Stimulated activated CD4-positive, alpha-beta T cell treated with anti-CD3 and anti-CD28 coated beads, Interleukin-2, amount 100 ng/mL, for 48 hours (primary cell): ENCODE results near the gene POU2F1.

ENCODE experiments used
- DNase-seq, 2 donors: peaks; one replicate each; pipeline ENCODE4 v3.0.0-alpha.2; 2020

POU2F1 gene

GRCh38 chr1:167273027-167273800, 52.5 kb downstream of the POU2F1 start:
- DNase-seq: no peak

- DNase-seq: no peak
These were observed 53.4 kb downstream of the POU2F1 start for GRCh38 chr1:167274061-167274460.

- no peak for DNase-seq
These were observed 56.3 kb downstream of the POU2F1 start for GRCh38 chr1:167276969-167277368.

- no peak for DNase-seq
These were observed 57.8 kb downstream of the POU2F1 start for GRCh38 chr1:167278497-167278896.

GRCh38 chr1:167280912-167281311, 60.2 kb downstream of the POU2F1 start:
- DNase-seq: no peak

GRCh38 chr1:167288390-167289074, 67.8 kb downstream of the POU2F1 start:
- DNase-seq: no peak

GRCh38 chr1:167289075-167289442, 68.4 kb downstream of the POU2F1 start:
- no peak for DNase-seq

- no peak for DNase-seq
These were observed 69.3 kb downstream of the POU2F1 start for GRCh38 chr1:167289966-167290365.

GRCh38 chr1:167291539-167292185, 71.0 kb downstream of the POU2F1 start:
- no peak for DNase-seq

GRCh38 chr1:167292216-167292615, 71.5 kb downstream of the POU2F1 start:
- no peak for DNase-seq

- no peak for DNase-seq
These were observed 72.4 kb downstream of the POU2F1 start for GRCh38 chr1:167293057-167293456.

GRCh38 chr1:167294528-167294927, 73.8 kb downstream of the POU2F1 start:
- DNase-seq: no peak

GRCh38 chr1:167297222-167298214, 76.8 kb downstream of the POU2F1 start:
- DNase-seq: no peak

- no peak for DNase-seq
These were observed 77.6 kb downstream of the POU2F1 start for GRCh38 chr1:167298325-167298724.

GRCh38 chr1:167301355-167301754, 80.7 kb downstream of the POU2F1 start:
- no peak for DNase-seq

GRCh38 chr1:167304165-167304564, 83.5 kb downstream of the POU2F1 start:
- no peak for DNase-seq

- no peak for DNase-seq
These were observed 84.5 kb downstream of the POU2F1 start for GRCh38 chr1:167305059-167305705.

- DNase-seq: no peak
These were observed 85.1 kb downstream of the POU2F1 start for GRCh38 chr1:167305706-167306277.

- no peak for DNase-seq
These were observed 90.0 kb downstream of the POU2F1 start for GRCh38 chr1:167310732-167311131.

GRCh38 chr1:167312871-167313270, 92.2 kb downstream of the POU2F1 start:
- DNase-seq: no peak

- no peak for DNase-seq
These were observed 94.0 kb downstream of the POU2F1 start for GRCh38 chr1:167314671-167315070.

GRCh38 chr1:167317463-167317862, 96.8 kb downstream of the POU2F1 start:
- no peak for DNase-seq
